HG02852 (cell line): Measurements from ENCODE around the gene SCUBE1.

ENCODE experiments used
- ATAC-seq: cut with Tn5 transposase; IDR thresholded peaks from one replicate; pipeline ENCODE4 v1.9.1; 2021; ENCODE audit warnings: mild to moderate bottlenecking, moderate library complexity; ENCODE audit not compliant: unreplicated experiment

SCUBE1 gene

GRCh38 chr22:43241699-43242386 is 101.3 kb downstream of the SCUBE1 start:
- no peak for ATAC-seq

DNA sequence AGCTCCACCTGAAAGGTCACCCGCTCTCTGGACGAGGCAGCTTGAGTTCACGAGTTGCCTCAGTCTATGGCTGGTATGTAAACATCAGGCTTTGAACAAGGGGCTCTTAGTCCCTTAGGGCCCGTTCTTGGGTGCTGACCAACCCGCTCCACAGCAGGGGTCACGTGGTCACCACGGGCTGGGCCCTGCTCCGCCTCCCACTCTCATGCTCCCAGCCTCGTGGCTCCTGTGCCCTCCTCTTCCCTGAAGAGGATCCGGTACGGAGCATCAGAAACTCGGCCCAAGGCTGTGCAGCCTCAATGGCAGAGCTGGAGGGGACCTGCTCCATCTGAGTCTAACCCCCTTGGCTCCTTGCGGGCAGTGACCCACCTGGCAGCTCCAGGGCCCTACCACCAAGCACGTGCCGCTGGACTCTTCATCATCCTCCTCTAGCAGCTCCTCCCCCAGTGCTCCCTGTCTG is 102.0 kb downstream of the SCUBE1 start:
- ATAC-seq: no peak

- no peak for ATAC-seq
Measured at GRCh38 chr22:43240614-43241013, 102.6 kb downstream of the SCUBE1 start.

DNA sequence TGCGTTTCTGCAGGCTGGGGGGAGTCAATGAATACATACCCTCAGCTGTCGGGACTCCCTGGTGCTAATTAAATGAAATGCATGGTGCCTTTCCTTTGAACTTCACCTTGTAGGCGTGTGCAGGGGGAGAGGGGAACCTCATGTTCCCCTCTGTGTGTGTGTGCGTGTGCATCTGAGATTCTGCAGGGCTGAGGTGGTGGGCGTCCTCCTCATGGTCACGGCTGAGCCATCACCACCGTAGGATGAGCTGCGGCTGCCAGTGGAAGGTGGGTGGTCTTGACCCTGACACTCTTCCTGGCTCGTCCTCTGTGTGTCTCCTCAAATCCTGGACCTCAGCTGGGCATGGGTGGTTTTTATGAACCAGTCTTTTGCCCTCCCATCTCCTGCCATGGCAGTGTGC is 103.2 kb downstream of the SCUBE1 start:
- ATAC-seq: no peak

DNA sequence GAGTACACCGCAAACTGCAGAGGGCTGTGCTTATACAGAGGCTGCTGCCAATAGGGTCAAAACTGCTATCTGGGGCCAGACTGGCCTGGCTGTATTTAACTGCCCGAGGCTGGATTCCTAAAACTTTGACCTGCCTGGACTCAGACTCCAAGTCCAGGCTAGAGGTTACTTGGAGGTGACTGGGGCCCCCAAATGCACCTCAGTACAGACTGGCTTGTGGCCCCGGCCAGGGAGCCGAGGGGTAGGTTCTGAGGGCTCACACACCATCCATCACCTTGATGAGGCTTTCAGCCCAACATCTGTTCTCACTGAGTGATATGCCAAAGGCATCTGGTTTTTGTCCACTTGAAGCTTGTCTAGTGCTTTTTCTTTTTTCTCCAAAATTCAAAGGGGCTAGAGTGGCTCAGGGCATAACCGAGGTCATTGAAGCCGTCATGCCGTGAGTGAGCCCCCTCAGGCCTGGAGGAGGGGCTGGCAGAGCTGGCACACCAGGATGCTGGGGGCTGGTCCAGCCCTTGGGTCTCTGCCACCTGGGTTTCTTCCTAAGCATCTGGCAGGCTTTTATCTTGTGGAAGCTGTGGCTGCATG is 103.9 kb downstream of the SCUBE1 start:
- ATAC-seq: no peak

DNA sequence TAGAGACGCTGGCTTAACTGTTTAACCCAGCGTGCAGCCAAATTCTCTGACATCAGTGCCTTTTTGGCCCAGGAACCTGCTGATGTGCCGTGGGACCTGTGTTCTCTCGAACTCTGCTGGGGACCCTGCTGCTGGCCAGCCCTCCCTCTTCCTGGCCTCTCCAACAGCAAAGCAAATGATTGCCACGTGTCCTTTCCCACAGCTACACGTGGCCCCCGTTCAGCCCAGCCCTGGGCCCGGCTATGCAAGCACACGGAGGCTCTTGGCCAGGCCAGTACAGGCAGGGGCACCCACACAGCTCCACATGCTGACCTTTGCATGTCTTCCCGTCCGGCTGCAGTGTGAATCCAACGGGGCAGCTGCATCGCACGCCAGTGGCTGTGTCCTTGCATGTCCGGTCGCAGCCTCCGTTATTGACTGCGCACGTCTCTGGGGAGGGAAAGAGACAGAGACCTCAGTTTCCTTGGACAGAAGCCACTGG is 104.6 kb downstream of the SCUBE1 start:
- ATAC-seq: no peak

- ATAC-seq: no peak
Measured at GRCh38 chr22:43237280-43237679, 105.9 kb downstream of the SCUBE1 start.

- no peak for ATAC-seq
Measured at GRCh38 chr22:43236411-43237166, 106.6 kb downstream of the SCUBE1 start.

- ATAC-seq: no peak
Measured at GRCh38 chr22:43235445-43236409, 107.4 kb downstream of the SCUBE1 start.

DNA sequence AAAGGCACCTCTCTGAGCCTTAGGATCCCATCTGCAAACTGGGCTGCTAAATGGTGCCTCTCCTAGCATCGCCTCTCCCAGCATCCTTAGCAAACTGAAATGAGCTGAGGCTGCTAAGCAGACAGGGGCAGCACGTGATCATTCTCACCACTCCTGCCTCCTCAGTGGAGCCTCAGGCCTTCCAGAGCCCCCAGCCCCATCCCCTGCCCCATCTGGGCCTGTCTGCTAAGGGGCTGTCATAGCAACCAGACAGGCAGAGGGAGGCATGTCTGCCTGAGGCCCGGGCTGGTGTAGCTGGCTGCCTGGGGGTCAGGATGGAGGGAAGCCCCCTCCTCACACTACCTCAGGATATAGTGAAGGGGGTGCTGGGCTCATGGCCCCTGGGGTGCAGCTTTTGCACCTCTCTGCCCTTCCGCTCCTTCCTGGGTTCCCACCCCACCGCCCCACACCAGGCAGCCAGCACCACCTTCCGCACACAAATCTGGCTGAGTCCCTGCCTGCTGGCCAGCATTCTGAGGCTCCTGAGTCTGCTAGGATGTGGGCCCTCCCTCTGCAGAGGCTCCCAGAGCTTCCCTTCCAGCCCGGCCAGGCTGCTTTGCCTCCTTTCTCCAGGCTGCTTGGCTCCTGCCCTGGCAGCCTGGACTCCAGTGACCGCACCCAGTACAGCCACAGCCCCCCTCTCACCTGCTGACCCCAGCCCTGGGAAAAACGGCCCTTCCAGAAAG is 108.7 kb downstream of the SCUBE1 start:
- ATAC-seq: no peak

DNA sequence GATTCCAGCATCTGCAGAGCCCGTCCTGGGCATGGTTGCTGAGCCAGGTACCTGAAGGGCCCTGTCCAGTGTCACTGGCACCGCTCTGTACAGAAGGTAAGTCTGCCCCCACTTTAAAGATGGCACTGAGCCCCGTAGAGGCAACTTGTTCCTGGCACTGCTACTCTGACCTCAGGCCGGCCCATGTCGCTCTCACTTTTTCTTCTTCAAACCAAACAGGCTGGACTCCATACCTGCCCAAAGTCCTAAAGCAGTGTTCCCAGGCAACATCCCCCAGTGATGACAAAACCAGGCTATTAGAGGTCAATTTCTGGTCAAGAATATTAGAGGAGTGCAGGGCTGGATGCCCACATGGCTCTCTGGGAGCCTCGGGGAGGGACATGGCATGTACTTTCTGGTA is 109.6 kb downstream of the SCUBE1 start:
- ATAC-seq: no peak

DNA sequence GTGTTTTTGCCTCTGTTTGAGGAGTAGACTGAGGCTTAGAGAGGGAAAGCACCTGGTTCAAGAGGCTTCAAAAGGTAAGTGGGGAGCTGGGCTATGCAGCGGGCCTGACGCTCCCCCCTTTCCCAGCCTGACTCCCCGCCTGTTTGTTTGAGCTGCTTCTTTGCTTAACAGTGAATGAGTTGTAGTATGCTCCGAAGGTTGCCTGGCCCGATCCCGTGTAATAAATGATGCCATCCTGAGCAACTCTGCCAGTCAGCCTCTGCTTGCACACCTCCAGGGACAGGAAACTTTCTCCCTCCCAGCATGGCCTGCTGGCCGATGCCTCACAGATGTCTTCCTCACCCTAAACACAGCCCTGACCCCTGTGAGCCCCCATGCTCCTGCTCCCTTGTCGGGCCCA is 110.7 kb downstream of the SCUBE1 start:
- ATAC-seq: no peak

GRCh38 chr22:43231724-43232034 is 111.5 kb downstream of the SCUBE1 start:
- no peak for ATAC-seq

- no peak for ATAC-seq
Measured at GRCh38 chr22:43230971-43231723, 112.0 kb downstream of the SCUBE1 start.

DNA sequence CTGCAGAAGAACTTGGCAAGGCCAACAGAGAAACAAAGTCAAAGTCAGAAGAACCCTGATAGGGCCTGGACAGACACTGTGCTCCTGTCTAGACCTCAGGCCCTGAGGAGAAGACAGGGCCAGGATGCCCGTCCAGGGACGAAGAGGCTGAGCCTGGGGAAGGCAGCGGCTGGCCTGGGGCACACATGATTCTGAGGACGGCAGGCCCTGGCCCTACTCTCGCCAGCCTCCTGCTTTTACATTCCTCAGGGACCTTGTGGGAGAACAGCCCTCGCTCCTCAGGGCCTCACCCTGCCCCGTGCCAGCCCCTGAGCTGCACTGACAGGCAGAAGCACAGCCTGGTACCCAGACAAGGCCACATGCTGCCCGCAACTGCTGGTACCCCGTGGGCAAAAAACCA is 112.6 kb downstream of the SCUBE1 start:
- ATAC-seq: no peak

DNA sequence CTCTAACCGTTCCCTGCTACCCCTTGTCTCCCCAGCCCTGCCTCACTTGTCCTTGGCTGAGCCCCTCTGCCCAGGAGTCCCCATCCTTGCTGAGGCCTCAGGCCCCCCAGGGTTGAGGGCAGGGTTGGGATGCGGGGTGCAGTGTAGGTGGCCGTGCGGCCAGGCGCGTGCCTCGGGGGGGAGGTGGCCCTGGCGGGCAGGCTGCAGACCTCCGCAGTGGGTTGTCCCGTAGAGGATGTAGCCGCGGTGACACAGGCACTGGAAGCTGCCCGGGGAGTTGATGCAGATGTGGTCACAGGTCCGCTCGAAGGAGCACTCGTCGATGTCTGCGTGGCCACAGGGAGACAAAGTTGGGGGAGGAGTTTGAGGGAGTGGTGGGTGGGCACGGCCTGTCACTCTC is 114.3 kb downstream of the SCUBE1 start:
- ATAC-seq: no peak

GRCh38 chr22:43228330-43228729 is 114.8 kb downstream of the SCUBE1 start:
- ATAC-seq: no peak

- no peak for ATAC-seq
Measured at GRCh38 chr22:43227239-43227630, 115.9 kb downstream of the SCUBE1 start.

GRCh38 chr22:43226377-43227238 is 116.6 kb downstream of the SCUBE1 start:
- ATAC-seq: no peak
